ENCODE data around the gene SPATS2L. TPM values are rescaled to one million over a fixed set of nuclear protein-coding genes. Genes with fewer than 3 reads are reported as not detected.
A peak's percentile ranks its signal among the peaks of the same experiment; 100 is the strongest.

The SPATS2L gene
- total RNA-seq, 1 donor from 2014 or later: 192 TPM

DNA sequence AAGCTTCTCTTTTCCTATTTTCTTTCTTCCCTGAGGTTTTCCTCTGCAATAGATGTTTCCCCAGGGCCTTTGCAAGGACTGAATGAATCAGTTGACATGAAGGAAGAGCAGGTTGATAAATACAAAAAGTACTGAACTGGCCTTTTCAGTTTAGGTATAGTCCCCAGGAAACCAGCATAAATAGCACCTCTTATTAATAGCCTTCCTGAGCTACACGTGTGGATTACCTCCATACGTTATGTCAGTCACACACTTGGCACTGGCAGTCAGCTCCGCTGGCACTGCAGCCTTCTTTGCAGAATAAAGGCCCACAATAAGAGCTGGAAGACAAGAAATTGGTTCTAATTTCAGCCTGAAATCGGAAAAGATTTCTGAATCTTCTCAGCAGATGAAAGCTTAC lies 142.7 kb downstream of the SPATS2L start:
- Mint-ChIP-seq H3K9me3 (ENCODE audit: unreplicated experiment) (no peaks in the 10 kb centered on the region), H3K27me3 (ENCODE audit: low read depth, unreplicated experiment) (no peaks in the 10 kb centered on the region), H3K27ac (ENCODE audit: unreplicated experiment) (no peak overlapping the region), H3K4me3 (ENCODE audit: unreplicated experiment) (no peak overlapping the region), H3K4me1 (ENCODE audit: low read depth, unreplicated experiment) (peaks cover 4% of the 10 kb centered on the region), H3K36me3 (ENCODE audit: low read depth, unreplicated experiment) (peaks cover 37% of the 10 kb centered on the region)
- Histone ChIP-seq H3K27me3 (ENCODE audit: insufficient read depth, low read length) (no peaks in the 10 kb centered on the region), H3K4me1 (ENCODE audit: insufficient read depth, low read length) (no peaks in the 10 kb centered on the region), H3K4me2 (ENCODE audit: low read length) (no peak overlapping the region), H2AFZ (ENCODE audit: low read depth, low read length) (no peak overlapping the region), H3K9ac (ENCODE audit: low read length) (no peak overlapping the region), H3K79me2 (ENCODE audit: insufficient read depth, low read length) (no peaks in the 10 kb centered on the region), H4K20me1 (ENCODE audit: insufficient read depth, low read length) (no peaks in the 10 kb centered on the region), H3K27ac (ENCODE audit: low read depth, low read length) (no peak overlapping the region), H3K36me3 (ENCODE audit: insufficient read depth, low read length) (peaks cover 11% of the 10 kb centered on the region), H3K9me3 (ENCODE audit: insufficient read depth, low read depth, low read length) (no peaks in the 10 kb centered on the region), H3K4me3 (ENCODE audit: insufficient read depth, low read depth, low read length) (no peak overlapping the region)
- TF ChIP-seq, protein P1, sequence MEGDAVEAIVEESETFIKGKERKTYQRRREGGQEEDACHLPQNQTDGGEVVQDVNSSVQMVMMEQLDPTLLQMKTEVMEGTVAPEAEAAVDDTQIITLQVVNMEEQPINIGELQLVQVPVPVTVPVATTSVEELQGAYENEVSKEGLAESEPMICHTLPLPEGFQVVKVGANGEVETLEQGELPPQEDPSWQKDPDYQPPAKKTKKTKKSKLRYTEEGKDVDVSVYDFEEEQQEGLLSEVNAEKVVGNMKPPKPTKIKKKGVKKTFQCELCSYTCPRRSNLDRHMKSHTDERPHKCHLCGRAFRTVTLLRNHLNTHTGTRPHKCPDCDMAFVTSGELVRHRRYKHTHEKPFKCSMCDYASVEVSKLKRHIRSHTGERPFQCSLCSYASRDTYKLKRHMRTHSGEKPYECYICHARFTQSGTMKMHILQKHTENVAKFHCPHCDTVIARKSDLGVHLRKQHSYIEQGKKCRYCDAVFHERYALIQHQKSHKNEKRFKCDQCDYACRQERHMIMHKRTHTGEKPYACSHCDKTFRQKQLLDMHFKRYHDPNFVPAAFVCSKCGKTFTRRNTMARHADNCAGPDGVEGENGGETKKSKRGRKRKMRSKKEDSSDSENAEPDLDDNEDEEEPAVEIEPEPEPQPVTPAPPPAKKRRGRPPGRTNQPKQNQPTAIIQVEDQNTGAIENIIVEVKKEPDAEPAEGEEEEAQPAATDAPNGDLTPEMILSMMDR (IDR thresholded peaks at IDR 0.05; ENCODE audit: insufficient read depth, low read depth, low read length): no peak
- TF ChIP-seq EZH2 (IDR thresholded peaks at IDR 0.05; ENCODE audit: insufficient read depth, low read length): no peak
- no peak for DNase-seq (ENCODE audit: low read depth)
- FAIRE-seq: no peak

DNA sequence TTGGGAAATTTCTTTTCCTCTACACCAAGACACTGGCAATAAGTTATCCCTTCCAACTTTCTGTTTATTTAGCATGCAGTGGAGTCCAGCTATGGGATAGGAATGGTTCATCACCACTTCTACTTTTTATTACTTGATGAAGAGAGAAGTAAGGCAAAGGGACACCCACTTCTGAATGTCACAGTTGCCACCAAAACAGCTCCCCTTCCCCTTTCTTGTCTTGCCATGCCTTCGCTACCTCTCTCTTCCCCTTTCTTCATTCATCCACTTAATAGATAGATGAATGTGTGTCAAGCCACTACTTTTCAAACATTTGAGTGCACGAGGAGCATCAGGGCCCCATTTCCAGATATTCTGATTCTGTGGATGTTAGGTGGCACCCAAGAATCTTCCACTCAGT lies 143.8 kb downstream of the SPATS2L start:
- H3K36me3 Mint-ChIP-seq (ENCODE audit: low read depth, unreplicated experiment): peaks cover 32% of the 10 kb centered on the region
- Histone ChIP-seq H2AFZ (ENCODE audit: low read depth, low read length) (no peak overlapping the region), H3K79me2 (ENCODE audit: insufficient read depth, low read length) (no peaks in the 10 kb centered on the region), H3K27ac (ENCODE audit: low read depth, low read length) (no peak overlapping the region), H3K9ac (ENCODE audit: low read length) (no peak overlapping the region), H3K27me3 (ENCODE audit: insufficient read depth, low read length) (no peaks in the 10 kb centered on the region), H3K9me3 (ENCODE audit: insufficient read depth, low read depth, low read length) (no peaks in the 10 kb centered on the region), H3K4me3 (ENCODE audit: insufficient read depth, low read depth, low read length) (no peak overlapping the region), H3K4me2 (ENCODE audit: low read length) (no peak overlapping the region), H3K36me3 (ENCODE audit: insufficient read depth, low read length) (peaks cover 11% of the 10 kb centered on the region), H3K4me1 (ENCODE audit: insufficient read depth, low read length) (peaks cover 5% of the 10 kb centered on the region), H4K20me1 (ENCODE audit: insufficient read depth, low read length) (no peaks in the 10 kb centered on the region)
- DNase-seq (ENCODE audit: low read depth) (no peak), FAIRE-seq (no peak)
- peak overlapping the region; percentile 3 for H3K27ac Mint-ChIP-seq (ENCODE audit: unreplicated experiment)
- H3K27me3 Mint-ChIP-seq (ENCODE audit: low read depth, unreplicated experiment): no peaks in the 10 kb centered on the region
- no peaks in the 10 kb centered on the region for H3K9me3 Mint-ChIP-seq (ENCODE audit: unreplicated experiment)
- TF ChIP-seq, protein P1 (IDR thresholded peaks at IDR 0.05; ENCODE audit: insufficient read depth, low read depth, low read length): no peak
- no peak for TF ChIP-seq EZH2 (IDR thresholded peaks at IDR 0.05; ENCODE audit: insufficient read depth, low read length)
- no peak overlapping the region for H3K4me3 Mint-ChIP-seq (ENCODE audit: unreplicated experiment)
- peaks cover 9% of the 10 kb centered on the region for H3K4me1 Mint-ChIP-seq (ENCODE audit: low read depth, unreplicated experiment)

DNA sequence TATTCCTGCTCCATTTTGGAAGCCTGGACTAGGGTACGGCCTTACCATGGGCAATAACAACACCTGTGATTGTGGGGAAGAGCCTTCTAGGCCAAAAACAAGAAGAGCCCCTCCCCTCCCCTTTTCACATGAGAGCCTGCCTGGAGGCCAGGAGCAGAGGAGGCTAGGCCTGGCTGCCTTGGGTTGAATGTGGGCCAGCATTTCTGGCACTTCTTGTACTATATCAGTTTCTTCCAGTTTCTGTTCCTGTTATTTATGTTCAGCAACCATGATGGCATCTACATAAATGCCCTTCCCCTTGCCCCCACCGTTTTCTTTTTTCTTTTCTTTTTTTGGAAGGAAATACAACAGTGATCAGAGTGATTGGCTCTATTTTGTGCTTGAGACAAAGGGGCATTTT lies 145.0 kb downstream of the SPATS2L start:
- no peak overlapping the region for H3K9ac ChIP-seq (ENCODE audit: low read length)
- H3K27me3 ChIP-seq (ENCODE audit: insufficient read depth, low read length): no peaks in the 10 kb centered on the region
- Mint-ChIP-seq H3K27me3 (ENCODE audit: low read depth, unreplicated experiment) (no peaks in the 10 kb centered on the region), H3K4me1 (ENCODE audit: low read depth, unreplicated experiment) (peaks cover 17% of the 10 kb centered on the region), H3K4me3 (ENCODE audit: unreplicated experiment) (no peak overlapping the region), H3K27ac (ENCODE audit: unreplicated experiment) (no peak overlapping the region), H3K36me3 (ENCODE audit: low read depth, unreplicated experiment) (peaks cover 33% of the 10 kb centered on the region), H3K9me3 (ENCODE audit: unreplicated experiment) (no peaks in the 10 kb centered on the region)
- peaks cover 9% of the 10 kb centered on the region for H3K4me1 ChIP-seq (ENCODE audit: insufficient read depth, low read length)
- H3K4me3 ChIP-seq (ENCODE audit: insufficient read depth, low read depth, low read length): no peak overlapping the region
- DNase-seq (ENCODE audit: low read depth) (no peak), FAIRE-seq (no peak)
- no peaks in the 10 kb centered on the region for H3K9me3 ChIP-seq (ENCODE audit: insufficient read depth, low read depth, low read length)
- no peak overlapping the region for H3K4me2 ChIP-seq (ENCODE audit: low read length)
- H3K36me3 ChIP-seq (ENCODE audit: insufficient read depth, low read length): peaks cover 11% of the 10 kb centered on the region
- H3K27ac ChIP-seq (ENCODE audit: low read depth, low read length): no peak overlapping the region
- no peaks in the 10 kb centered on the region for H3K79me2 ChIP-seq (ENCODE audit: insufficient read depth, low read length)
- H4K20me1 ChIP-seq (ENCODE audit: insufficient read depth, low read length): no peaks in the 10 kb centered on the region
- H2AFZ ChIP-seq (ENCODE audit: low read depth, low read length): no peak overlapping the region
- TF ChIP-seq EZH2 (IDR thresholded peaks at IDR 0.05; ENCODE audit: insufficient read depth, low read length): no peak
- TF ChIP-seq, protein P1 (IDR thresholded peaks at IDR 0.05; ENCODE audit: insufficient read depth, low read depth, low read length): no peak
